Activated gamma-delta T cell (primary cell): ENCODE data around the gene GTF2IRD2.
A peak's percentile ranks its signal among the peaks of the same experiment; 100 is the strongest.
"Not testable (repeated sequence)": the region's sequence is repeated elsewhere in the genome, so short reads cannot be mapped to it uniquely, and the experiment has no call there.

Source experiments
- DNase-seq: peaks from one replicate; lab custom pipeline; 2025; lab: John Stamatoyannopoulos, UW
- total RNA-seq, 2 donors: gene quantifications; one replicate each; lab custom pipeline; 2026; lab: John Stamatoyannopoulos, UW

Gene GTF2IRD2
- total RNA-seq = 2.9 to 3.3 reads per million in 2 donors

GRCh38 chr7:74850833-74851721, at the start of gene GTF2IRD2:
Gene GTF2IRD2 (minus strand): TSS chr7:74851605. CDS start chr7:74836378, 15,227 bp downstream.
- not testable (repeated sequence) for DNase-seq

GRCh38 chr7:74890158-74891123, 39.0 kb upstream of the GTF2IRD2 start:
- peak; percentile 73 for DNase-seq

- not testable (repeated sequence) for DNase-seq
Measured at GRCh38 chr7:74889518-74890129, 38.2 kb upstream of the GTF2IRD2 start.

- DNase-seq = not testable (repeated sequence)
Measured at GRCh38 chr7:74885295-74885694, 33.9 kb upstream of the GTF2IRD2 start.

GRCh38 chr7:74882110-74882509, 30.7 kb upstream of the GTF2IRD2 start:
- not testable (repeated sequence) for DNase-seq

GRCh38 chr7:74874748-74875512, 23.5 kb upstream of the GTF2IRD2 start:
- not testable (repeated sequence) for DNase-seq

- DNase-seq = not testable (repeated sequence)
Measured at GRCh38 chr7:74874104-74874747, 22.8 kb upstream of the GTF2IRD2 start.

GRCh38 chr7:74872542-74872941, 21.1 kb upstream of the GTF2IRD2 start:
- not testable (repeated sequence) for DNase-seq

GRCh38 chr7:74865777-74866176, 14.4 kb upstream of the GTF2IRD2 start:
- DNase-seq = not testable (repeated sequence)

- DNase-seq = not testable (repeated sequence)
Measured at GRCh38 chr7:74849853-74850252, 1.6 kb downstream of the GTF2IRD2 start.

- not testable (repeated sequence) for DNase-seq
Measured at GRCh38 chr7:74830411-74830810, 21.0 kb downstream of the GTF2IRD2 start.

GRCh38 chr7:74829959-74830358, 21.4 kb downstream of the GTF2IRD2 start:
- DNase-seq = not testable (repeated sequence)

GRCh38 chr7:74821259-74821658, 30.1 kb downstream of the GTF2IRD2 start:
- not testable (repeated sequence) for DNase-seq

GRCh38 chr7:74820146-74820805, 31.1 kb downstream of the GTF2IRD2 start:
- not testable (repeated sequence) for DNase-seq

- not testable (repeated sequence) for DNase-seq
Measured at GRCh38 chr7:74815882-74816281, 35.5 kb downstream of the GTF2IRD2 start.

- DNase-seq = not testable (repeated sequence)
Measured at GRCh38 chr7:74798644-74799043, 52.8 kb downstream of the GTF2IRD2 start.

- DNase-seq = not testable (repeated sequence)
Measured at GRCh38 chr7:74797848-74798622, 53.4 kb downstream of the GTF2IRD2 start.

GRCh38 chr7:74789200-74789736, 62.1 kb downstream of the GTF2IRD2 start:
- not testable (repeated sequence) for DNase-seq
